Activated T-cell treated with anti-CD3 and anti-CD28 coated beads, Interleukin-2, amount 50 U/mL, for 1 hour (primary cell): ENCODE data around the gene GIPR.
"Not testable (repeated sequence)": the region's sequence is repeated elsewhere in the genome, so short reads cannot be mapped to it uniquely, and the experiment has no call there.

Experiments used
- DNase-seq: peaks from one replicate; pipeline ENCODE4 v3.0.0-alpha.2; 2020

The GIPR gene

DNA sequence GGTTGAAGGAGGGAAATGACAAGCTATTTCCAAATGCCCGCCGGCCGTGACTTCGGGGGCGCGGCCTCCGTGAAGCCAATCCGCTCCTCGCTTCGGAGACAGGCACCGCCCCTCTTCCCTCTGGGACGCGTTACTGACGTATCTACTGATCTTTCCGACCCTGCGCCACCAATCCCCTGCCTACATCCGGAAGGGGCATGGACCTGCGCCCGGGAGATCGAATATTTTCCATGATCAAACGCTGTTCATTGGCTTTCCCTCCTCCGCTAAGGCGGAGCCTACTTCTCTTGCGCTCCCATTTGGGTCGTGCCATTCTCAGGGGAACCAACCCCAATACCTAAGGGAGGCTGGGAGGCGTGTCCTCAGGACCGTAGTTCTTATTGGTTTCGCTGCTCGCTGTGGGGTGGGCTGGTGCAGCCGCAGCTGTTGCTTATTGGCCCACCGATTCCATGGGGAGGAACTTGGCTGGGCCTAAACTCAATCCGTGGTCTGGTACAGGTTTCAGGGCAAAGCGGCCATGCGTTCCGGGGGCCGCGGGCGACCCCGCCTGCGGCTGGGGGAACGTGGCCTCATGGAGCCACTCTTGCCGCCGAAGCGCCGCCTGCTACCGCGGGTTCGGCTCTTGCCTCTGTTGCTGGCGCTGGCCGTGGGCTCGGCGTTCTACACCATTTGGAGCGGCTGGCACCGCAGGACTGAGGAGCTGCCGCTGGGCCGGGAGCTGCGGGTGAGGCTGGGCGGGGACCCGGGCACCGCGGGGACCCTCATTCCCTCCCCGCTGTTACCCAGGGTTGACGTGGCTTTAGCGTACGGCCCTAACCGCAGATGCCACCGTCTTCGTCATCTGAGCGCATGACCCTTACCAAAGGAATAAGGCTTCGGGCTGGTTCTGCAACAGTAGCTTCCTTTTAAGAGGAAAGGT is 24.4 kb downstream of the GIPR start, which contains the start of gene QPCTL:
TSS of gene QPCTL (plus strand) at position 480 of the 919 bp plus-strand sequence. CDS start at position 518, 38 bp downstream.
- peak; percentile 92 for DNase-seq

GRCh38 chr19:45693106-45693788 is 25.2 kb downstream of the GIPR start:
- DNase-seq = peak; percentile 76

GRCh38 chr19:45701676-45702075 is 33.7 kb downstream of the GIPR start:
- no peak for DNase-seq

GRCh38 chr19:45705115-45705514 is 37.1 kb downstream of the GIPR start:
- no peak for DNase-seq

- DNase-seq = no peak
Observed at GRCh38 chr19:45705710-45706415, 37.8 kb downstream of the GIPR start.

DNA sequence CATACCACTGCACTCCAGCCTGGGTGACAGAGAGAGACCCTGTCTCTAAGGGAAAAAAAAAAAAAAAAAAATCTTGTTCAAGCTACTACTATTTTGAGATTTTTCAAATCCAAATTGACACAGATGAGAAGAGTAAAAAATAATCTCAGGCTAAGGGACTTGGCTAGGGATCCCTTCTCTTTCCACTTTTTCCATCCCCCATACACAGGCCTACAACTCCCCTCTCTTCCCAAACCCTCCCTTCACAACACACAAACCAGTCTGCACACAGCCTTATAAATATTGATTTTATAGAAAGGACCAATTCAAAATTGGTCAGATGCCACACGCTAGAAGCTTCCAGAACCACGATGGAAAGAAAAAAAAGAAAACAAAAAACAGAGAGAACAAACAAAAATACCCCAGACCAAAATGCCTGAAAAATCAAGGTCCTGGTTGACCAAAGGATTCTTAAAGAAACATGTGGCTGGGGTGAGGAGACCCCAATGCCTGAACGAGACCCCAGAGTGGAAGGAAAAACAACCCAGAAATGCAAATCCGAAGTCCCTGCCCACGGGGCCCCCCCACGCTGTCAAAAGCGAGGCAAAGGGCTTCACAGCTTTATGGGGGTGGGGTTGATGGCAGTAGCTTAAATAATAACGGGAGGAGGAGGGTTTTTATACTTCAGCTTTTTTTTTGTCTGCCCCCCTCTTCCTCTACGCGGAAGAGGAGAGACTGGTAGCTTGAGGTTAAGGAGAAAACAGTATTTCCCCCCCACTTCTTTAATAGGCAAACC is 42.5 kb downstream of the GIPR start:
- no peak for DNase-seq

DNA sequence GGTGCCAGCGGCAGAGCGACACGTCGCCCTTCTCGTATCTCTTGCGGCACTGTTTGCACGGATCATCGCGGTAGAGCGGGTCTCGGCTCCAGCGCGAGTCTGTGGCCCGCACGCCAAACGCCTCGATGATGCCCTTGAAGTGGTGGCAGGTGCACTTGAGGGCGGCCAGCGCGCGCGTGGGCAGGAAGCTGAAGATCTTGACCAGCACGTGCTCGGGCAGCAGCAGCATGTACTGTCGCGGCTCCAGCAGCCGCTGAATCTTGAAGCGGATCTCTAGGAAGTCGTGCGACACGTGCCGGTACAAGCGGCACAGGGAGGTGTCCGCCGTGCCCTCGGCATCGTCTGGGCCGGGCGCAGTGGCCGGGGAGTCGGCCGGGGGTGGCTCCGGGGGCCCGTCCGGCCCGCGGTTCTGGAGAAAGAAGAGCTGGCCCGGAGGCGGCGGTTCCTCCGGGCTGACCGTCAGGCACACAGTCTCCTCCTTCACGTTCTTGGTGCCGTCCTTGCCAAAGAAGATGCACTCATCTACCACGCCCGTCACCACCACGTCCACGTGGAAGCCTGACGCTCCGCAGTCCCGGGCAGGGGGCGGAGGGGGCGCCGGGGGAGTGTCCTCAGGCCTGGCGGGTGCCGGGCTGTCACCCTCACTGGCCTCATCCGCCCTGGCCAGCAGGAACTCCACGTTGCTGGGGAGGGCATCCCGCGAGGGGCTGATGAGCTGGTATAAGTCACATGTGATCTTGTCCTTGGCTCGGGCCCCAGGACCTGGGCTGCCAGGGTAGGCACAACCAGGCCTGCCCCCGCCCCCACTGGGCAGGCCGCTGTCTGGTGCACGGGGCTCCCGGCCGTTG is 44.1 kb downstream of the GIPR start:
- no peak for DNase-seq

- no peak for DNase-seq
Observed at GRCh38 chr19:45712699-45713067, 44.7 kb downstream of the GIPR start.

GRCh38 chr19:45713141-45713540 is 45.1 kb downstream of the GIPR start:
- DNase-seq = no peak

GRCh38 chr19:45715139-45715538 is 47.1 kb downstream of the GIPR start:
- no peak for DNase-seq

GRCh38 chr19:45716359-45717130 is 48.5 kb downstream of the GIPR start:
- peak; percentile 48 for DNase-seq

GRCh38 chr19:45717131-45717982 is 49.3 kb downstream of the GIPR start:
- DNase-seq = peak; percentile 95

DNA sequence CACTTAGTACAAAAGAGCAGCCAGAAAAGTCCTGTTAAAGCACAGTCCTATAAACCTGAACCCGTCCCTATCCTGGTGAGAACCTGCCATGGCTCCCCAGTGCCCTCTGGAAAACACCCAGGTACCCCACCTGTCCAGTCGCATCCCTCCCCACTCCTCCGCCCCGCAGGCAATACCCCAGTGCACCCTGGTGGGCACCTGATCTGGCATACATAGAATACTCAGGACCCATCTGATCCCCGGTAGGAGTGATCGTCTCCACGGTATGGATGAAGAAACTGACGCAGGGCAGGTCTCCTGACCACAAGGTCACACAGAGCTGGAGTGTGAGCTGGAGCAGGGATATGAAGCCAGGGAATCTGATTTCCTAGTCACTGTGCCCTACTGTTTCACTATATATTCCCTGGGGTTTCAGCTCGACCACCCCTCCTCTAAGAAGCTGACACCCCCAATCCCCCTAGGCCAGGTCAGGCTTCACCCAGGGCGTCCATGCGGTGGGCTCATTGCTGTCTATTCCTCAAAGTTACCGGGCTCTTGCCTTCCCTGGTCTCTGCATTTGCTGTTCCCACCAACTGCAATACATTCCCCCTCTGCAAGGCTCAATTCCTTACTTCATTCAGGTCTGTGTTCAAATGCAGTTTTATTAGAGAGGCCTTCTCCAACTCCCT is 50.1 kb downstream of the GIPR start:
- DNase-seq = no peak

DNA sequence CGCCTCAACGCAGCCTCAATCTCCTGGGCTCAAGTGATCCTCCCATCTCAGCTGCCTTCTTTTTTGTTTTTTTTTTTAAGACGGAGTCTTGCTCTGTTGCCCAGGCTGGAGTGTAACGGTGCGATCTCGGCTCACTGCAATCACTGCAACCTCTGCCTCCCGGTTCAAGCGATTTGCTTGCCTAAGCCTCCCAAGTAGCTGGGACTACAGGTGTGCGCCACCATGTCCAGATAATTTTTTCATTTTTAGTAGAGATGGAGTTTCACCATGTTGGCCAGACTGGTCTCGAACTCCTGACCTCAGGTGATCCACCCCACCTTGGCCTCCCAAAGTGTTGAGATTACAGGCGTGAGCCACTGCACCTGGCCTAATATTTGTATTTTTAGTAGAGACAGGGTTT is 52.0 kb downstream of the GIPR start:
- not testable (repeated sequence) for DNase-seq

DNA sequence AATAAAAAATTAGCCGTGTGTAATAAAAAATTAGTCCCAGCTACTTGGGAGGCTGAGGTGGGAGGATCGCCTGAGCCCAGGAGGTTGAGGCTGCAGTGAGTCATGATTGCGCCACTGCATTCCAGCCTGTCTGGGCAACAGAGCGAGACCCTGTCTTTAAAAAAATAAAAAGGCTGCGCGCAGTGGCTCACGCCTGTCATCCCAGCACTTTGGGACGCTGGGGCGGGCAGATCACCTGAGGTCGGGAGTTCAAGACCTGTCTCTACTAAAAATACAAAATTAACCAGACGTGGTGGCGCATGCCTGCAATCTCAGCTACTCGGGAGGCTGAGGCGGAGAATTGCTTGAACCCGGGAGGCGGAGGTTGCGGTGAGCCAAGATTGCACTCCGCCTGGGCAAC is 60.7 kb downstream of the GIPR start:
- not testable (repeated sequence) for DNase-seq

DNA sequence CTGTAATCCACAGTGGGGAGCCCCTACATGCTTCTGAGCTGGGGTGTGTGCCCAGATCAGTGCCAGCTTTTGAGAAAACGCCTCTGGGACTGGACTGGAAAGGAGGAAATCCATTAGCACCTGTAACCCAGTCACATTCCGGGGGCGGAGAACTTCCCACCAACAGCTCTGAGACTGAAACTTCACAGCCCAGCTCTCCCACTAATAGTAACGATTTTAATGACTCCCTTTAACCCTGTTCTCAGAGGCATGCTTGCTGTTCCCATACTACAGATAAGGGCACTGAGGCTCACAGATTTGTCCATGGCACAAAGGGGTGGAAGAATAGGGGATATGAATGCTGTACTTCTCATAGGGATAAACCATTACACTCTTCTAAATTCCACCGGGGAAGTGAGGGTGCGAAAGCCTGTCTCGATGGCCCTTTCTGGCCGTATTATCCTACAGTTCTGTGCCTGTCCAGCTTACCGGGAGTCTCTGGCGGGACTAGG is 61.8 kb downstream of the GIPR start:
- DNase-seq = no peak

DNA sequence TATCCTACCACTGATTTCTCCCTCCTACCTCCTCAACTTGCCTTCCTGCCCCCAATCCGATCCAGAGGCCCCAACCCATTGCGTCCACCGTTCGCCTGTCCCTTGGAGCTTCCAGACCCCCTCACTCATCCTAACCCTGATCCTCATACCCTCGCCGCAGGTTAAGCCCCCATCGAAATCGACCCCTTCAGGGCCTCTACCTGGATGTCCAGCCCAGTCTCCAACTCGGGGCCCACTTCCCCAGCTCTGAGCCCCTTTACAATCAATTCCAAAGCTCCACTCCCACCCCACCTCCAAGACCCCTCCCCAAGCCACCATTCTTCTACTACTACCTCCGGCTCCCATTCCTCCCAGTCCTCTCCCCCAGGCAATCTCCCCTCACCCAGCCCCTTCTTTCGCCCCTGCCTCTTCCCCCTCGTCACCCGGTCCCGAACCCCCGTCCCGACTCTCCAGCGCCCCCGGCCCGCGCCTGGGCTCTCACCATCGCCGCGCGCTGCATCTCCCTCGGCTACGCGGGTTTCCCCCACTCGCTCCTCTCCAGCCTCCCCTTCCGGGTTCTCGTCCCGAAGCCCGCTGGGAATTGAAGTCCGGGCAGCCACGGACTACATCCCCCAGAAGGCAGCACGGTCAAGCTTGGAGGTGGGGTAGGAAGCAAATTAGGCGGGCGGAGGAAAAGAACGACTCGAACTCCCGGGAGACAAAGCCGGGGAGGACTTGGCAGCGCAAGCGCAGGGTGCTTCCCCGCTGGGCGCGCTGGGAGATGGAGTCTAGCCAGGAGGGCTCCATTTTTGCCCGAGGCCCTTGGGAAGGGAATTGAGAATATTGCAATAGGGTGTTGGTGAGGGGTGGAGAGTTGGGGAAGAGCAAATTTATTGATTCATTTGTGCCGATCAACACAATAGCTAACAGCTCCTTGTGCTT is 62.6 kb downstream of the GIPR start, which contains the start of gene FBXO46:
TSS of gene FBXO46 (minus strand) at position 529 of the 921 bp plus-strand sequence. CDS start 17,401 bp downstream, outside the sequence.
- peak; percentile 92 for DNase-seq
